GM12864 (cell line): ENCODE results near the gene TMLHE.
"Not testable (repeated sequence)": the region's sequence is repeated elsewhere in the genome, so short reads cannot be mapped to it uniquely, and the experiment has no call there.

Source experiments
- DNase-seq: peaks from one replicate; pipeline ENCODE4 v3.0.0-alpha.2; 2011; ENCODE audit warnings: low read depth
- H3K4me3 ChIP-seq: 2 replicates; pipeline ENCODE4 v1.5.1; 2011; ENCODE audit warnings: mild to moderate bottlenecking, low read depth, low read length, control low read depth
- TF ChIP-seq, protein P1 (sequence below): IDR thresholded peaks from 2 replicates; pipeline ENCODE4 v1.5.1; 2011; ENCODE audit warnings: low read depth, mild to moderate bottlenecking, moderate library complexity, low read length, control low read depth, inconsistent platforms; ENCODE audit errors: missing control alignments

The TMLHE gene, protein sequence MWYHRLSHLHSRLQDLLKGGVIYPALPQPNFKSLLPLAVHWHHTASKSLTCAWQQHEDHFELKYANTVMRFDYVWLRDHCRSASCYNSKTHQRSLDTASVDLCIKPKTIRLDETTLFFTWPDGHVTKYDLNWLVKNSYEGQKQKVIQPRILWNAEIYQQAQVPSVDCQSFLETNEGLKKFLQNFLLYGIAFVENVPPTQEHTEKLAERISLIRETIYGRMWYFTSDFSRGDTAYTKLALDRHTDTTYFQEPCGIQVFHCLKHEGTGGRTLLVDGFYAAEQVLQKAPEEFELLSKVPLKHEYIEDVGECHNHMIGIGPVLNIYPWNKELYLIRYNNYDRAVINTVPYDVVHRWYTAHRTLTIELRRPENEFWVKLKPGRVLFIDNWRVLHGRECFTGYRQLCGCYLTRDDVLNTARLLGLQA

DNA sequence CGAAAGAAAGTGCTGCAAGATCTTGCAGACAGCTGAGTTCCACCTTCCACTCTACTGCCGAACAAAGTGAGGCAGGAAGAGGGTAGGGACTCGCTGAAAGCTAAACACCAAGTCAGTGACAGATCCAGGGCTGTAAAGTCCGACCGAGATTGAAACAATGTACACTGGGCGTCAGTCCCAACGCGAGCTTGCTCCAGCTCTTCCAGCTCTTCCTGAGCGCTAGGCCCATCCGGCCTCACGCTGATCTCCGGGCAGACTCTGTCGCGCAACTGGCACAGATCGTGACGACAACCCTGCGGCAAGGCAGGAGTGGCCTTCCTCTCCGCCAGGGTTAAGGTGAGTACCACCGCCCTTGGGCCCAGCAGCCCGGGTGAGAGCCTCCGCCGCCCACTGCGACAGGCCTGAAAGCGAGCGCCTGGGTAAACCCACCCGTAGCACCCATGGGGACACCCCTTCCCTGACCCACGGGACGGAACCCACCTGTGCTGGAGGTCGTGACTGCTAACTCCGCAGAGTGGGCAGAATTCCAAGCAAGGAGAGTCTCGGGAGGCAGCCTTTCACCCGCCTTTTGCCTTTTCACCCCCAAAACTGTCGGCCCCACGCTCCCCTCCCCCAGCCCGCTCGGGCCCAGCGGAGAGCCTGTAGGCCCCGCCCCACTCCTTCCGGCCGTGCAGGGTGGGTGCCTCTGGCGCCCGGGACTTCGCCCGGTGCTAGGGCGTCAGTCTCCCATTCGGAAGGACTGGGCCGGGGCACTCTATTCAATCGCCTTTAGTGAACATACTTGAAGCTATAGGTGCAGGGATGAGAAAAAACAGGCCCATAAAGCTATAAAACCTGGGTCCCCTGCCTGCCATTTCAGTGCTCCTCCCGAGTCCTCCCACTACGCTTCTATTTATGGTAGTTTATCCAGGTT is at the start of gene TMLHE, which contains the start of gene SPRY3:
Gene TMLHE, minus strand, starts transcription at position 641 of the 913 bp plus-strand sequence. CDS start 67,676 bp downstream, outside the sequence.
Gene SPRY3, plus strand, starts transcription at position 275 of the 913 bp plus-strand sequence.
- DNase-seq: no peak
- TF ChIP-seq, protein P1, sequence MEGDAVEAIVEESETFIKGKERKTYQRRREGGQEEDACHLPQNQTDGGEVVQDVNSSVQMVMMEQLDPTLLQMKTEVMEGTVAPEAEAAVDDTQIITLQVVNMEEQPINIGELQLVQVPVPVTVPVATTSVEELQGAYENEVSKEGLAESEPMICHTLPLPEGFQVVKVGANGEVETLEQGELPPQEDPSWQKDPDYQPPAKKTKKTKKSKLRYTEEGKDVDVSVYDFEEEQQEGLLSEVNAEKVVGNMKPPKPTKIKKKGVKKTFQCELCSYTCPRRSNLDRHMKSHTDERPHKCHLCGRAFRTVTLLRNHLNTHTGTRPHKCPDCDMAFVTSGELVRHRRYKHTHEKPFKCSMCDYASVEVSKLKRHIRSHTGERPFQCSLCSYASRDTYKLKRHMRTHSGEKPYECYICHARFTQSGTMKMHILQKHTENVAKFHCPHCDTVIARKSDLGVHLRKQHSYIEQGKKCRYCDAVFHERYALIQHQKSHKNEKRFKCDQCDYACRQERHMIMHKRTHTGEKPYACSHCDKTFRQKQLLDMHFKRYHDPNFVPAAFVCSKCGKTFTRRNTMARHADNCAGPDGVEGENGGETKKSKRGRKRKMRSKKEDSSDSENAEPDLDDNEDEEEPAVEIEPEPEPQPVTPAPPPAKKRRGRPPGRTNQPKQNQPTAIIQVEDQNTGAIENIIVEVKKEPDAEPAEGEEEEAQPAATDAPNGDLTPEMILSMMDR: no peak
- H3K4me3 ChIP-seq: peak within 1 kb of the TSS; percentile 88

DNA sequence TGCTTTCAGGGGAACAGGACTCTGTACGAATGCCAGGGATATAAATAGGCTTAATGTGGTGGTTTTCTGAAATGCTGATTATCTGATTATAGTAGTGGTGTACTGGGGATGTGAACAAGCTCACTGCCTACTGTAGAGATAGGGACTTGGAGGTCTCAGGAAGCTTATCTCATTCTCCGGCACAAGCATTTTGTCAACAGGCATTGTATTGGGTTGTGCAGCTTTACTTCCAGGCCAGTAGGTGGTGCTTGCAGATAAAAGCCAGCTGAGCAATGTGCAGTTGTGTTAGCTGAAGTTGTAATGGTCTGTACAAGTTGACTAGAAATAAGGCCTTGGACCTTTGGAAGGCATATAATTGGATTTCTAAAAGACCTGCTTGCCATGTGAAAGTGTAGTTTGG is 49.5 kb upstream of the TMLHE start:
- H3K4me3 ChIP-seq: no peak overlapping the region
- TF ChIP-seq, protein P1: peak; percentile 24
- no peak for DNase-seq

DNA sequence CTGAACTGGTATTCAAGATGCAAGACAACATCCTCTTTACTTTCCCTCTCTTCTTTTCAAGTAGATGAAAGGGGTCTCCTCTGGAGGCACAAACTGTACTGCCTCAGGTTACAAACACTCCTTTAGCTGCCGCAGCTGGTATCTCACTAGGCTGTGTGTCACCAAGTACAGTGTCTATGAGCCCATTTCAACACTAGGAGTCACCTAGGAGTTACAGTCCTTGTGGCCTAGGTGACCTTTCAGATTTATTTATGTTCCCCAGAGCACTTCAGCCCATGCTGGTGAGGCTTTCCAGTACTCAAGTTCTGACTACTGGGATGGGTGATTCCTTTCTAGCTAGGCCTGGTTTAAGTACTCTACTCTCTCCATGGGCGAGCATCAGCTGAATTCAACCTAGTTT is 32.4 kb upstream of the TMLHE start:
- TF ChIP-seq, protein P1: no peak
- H3K4me3 ChIP-seq: no peak overlapping the region
- DNase-seq: no peak

DNA sequence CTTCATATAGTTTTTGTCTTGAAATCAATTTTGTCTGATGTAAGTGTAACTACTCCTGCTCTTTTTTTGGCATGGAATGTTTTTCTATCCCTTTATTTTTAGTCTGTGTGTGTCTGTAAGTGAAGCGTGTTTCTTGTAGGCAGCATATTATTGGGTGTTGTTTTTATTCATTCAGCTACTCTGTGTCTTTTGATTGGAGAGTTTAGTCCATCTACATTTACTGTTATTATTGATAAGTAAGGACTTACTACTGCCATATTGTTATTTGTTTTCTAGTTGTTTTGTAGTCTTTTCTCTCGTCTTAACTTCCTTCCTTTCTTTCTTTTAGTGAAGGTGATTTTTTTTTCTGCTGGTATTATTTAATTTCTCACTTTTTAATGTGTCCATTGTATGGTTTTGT is 30.5 kb upstream of the TMLHE start:
- no peak overlapping the region for H3K4me3 ChIP-seq
- TF ChIP-seq, protein P1: no peak

DNA sequence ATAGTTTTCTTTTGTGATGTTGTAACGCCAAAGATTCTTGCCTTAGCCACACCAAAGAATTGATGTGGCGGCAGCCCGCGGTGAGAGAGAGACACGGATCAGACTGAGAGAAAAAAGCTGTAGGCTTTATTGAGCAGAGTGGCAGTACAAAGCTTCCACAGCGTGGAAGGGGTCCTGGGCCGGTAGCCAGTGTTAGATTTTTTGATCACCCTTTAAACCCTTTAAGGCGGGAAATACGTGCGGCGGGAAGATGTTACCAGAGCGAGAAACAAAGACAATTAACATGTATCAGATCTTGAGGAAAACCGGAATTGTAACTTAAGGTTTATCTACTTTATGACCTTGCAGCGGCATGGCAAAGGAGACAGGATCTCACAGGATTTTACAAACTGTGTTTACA is 28.6 kb upstream of the TMLHE start:
- H3K4me3 ChIP-seq, DNase-seq: not testable (repeated sequence)

More for the DNA sequence above, 30.5 kb upstream of the TMLHE start:
- DNase-seq: no peak

DNA sequence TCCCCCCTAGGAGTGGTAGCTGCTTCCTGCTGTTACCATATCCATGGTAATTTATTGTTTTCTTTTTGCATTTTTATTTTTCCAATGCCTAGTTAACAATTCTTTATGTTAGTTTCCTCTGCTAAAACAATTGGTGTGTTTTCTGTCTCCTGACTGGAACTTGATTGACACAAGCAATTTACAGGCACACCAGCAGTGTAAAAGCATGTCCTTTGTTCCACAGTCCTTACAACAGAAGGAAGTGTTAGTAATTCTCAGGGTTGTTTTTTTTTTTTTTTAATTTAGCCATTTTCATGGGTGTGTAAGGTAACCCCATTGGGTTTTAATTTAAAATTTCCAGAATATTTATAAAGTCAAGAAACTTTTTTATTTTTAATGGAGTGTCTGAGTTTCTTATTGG is 25.0 kb upstream of the TMLHE start:
- no peak overlapping the region for H3K4me3 ChIP-seq
- TF ChIP-seq, protein P1: no peak
- DNase-seq: no peak

DNA sequence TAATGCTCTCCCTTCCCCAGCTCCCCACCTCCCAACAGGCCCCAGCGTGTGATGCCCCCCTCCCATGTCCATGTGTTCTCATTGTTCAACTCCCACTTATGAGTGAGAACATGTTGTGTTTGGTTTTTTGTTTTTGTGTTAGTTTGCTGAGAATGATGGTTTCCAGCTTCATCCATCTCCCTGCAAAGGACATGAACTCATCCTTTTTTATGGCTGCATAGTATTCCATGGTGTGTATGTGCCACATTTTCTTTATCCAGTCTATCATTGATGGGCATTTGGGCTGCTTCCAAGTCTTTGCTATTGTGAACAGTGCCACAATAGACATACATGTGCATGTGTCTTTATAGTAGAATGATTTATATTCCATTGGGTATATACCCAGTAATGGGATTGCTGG is 22.3 kb upstream of the TMLHE start:
- not testable (repeated sequence) for DNase-seq, H3K4me3 ChIP-seq
